GM23248 (cell line): ENCODE measurements around the gene FAM83F.

ENCODE experiments used
- EZH2 ChIP-seq: fragments of 200-600 bp; sonication (generic); IDR thresholded peaks from 2 replicates; pipeline ENCODE4 v1.6.1; 2018; ENCODE audit warnings: antibody characterized with exemption, mild to moderate bottlenecking; ENCODE audit not compliant: insufficient read depth, poor library complexity, severe bottlenecking
- EZH2phosphoT487 ChIP-seq: fragments of 200-600 bp; sonication (generic); IDR thresholded peaks from 2 replicates; pipeline ENCODE4 v1.6.1; 2018; ENCODE audit warnings: antibody characterized with exemption, moderate library complexity, mild to moderate bottlenecking, low read depth; ENCODE audit not compliant: insufficient read depth

- TF ChIP-seq EZH2 (no peak), EZH2phosphoT487 (no peak)
These were observed 40.6 kb downstream of the FAM83F start for GRCh38 chr22:40035351-40035750.
